ENCODE measurements around the gene CACNA1H.
"Not testable (repeated sequence)": the region's sequence is repeated elsewhere in the genome, so short reads cannot be mapped to it uniquely, and the experiment has no call there.

The CACNA1H gene

GRCh38 chr16:1256874-1257322, 104.0 kb downstream of the CACNA1H start:
- no peak for DNase-seq

DNA sequence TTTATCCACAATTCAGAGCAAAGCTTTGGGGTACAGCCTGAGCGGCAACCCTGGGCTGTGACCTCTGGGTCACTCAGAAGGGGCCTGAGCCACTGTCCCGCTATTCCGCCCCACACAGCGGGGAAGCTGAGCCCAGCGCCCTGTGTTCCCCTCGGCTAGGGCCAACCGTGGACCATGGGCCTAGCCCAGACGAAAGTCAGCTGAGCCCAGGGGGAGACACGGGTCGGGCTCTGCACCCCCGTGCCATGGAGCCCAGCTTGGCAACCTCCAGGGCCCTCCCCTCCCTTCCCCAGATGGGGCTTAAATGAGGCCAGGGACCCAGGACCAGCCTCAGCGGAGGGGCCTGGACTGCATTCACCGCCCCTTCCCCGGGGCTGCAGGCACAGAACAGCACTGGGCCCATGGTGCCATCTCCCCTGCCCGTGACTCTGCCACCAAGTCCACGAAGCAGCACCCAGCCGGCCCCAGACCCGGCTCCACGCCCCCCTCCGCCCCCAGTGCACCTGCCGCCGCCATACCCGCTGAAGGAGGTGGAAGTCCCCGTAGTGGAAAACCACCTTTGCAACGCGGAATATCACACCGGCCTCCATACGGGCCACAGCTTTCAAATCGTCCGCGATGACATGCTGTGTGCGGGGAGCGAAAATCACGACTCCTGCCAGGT, 104.8 kb downstream of the CACNA1H start:
- DNase-seq, result no peak

GRCh38 chr16:1258225-1258600, 105.3 kb downstream of the CACNA1H start:
- no peak for DNase-seq

GRCh38 chr16:1258906-1259759, 106.2 kb downstream of the CACNA1H start:
- no peak for DNase-seq

GRCh38 chr16:1259760-1260068, 106.8 kb downstream of the CACNA1H start:
- no peak for DNase-seq

DNA sequence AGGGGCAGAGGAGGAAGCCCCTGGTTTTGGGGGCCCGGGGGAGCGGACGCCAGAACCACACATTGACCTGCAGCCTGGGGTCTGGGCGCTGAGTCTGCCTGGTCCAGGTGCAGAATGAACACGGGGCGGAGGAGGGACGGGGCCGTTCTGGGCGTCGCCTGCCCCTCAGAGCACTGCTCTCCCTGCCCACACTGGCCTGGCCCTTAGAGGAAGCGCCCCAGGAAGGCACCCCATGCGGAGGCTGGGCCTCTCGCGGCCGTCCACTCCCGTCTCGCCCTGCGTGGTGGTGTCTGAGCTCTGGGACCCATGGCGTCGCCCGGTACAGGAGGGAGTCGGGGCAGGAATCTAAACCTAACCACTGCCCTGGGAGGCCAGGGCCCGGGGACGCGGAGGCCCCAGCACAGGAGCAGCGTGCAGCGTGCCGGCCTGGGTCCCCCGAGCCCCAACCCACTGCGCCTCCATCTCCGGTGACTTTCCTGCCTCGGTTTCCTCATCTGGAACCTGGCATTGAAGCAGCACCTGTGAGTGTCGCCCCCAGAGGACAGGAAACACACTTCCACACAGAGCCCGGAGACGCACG, 107.3 kb downstream of the CACNA1H start:
- DNase-seq, result no peak

- DNase-seq, result no peak
Observed at GRCh38 chr16:1261131-1261892, 108.4 kb downstream of the CACNA1H start.

GRCh38 chr16:1262210-1262845, 109.4 kb downstream of the CACNA1H start:
- no peak for DNase-seq

- DNase-seq, result no peak
Observed at GRCh38 chr16:1262846-1263221, 109.9 kb downstream of the CACNA1H start.

DNA sequence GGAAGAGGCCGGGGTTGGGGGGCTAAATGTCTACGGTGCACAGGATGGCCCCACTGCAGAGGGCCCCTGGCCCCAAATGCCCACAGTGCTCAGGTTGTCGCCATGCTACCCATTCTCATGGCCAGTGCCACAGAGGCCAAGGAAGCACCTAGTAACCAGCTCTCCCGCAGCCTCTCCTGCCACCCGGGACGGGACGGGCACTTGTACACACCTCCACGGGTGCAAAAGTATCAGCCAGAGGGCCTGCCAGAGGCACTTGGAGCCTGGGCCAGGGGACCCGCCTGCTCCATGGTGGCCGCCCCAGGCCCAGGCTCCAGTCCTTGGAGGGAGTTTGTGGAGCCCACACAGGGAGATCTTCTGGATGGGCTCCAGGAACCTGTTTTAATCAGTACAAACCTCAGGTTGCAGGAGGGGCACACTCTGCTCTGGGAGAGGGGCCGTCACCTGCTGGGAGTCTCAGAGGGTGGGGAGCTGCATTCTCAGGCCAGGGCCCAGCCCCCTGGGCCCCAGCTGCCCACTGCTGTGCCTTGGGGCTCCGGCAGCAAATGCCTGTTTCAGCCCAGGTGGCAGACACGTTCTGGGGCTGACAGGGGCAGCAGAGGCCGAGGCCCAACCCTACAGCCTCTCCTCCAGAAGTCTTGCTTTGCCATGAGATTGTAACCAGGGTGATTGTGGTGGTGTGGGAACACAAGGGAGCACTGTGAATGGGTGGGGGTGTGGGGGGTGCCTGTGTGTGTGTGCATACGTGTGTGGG, 110.9 kb downstream of the CACNA1H start:
- no peak for DNase-seq

GRCh38 chr16:1264345-1265089, 111.6 kb downstream of the CACNA1H start:
- DNase-seq, result no peak

DNA sequence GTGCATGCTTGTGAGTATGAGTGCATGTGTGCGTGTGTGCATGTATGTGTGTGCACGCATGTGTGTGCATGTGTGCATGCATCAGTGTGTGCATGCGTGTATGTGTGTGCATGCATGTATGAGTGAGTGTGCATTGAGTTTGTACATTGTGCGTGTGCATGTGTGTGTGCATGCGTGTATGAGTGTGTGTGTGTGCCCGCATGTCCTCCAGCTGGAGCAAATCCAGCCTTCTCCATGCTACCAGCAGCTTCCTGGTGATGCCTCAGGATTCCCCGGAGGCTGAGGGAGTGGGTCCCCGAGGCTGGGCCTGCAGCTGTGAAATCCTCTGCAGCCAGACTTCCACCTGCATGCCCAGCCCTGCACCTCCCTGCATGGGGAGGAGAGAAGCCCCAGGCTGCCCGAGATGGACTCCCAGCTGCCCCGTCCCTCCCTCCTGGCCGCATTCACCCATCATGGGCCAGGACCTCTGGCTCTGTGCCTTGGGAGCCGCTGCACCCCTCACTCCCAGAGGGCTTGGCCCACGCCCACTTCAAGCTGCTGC, 112.3 kb downstream of the CACNA1H start:
- DNase-seq, result no peak

DNA sequence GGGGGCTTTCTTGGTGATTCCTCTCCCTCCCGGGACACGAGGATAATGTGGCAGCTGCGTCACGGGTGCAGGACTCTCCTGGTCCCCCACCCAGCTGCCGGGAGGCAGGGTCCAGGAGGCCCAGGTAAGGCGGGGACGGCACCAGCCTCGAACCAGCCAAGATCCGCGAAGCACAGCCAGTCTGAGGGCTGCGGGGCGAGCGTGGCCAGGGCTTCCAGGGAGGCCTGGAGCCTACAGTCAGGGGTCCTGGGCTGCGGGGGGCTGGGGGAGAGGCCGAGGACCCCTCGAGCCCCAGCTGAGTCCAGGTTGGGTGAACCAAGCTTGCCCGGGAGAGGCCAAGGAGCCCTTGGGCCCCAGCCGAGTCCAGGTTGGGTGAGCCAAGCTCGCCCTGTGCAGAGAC, 112.9 kb downstream of the CACNA1H start:
- DNase-seq, result no peak

DNA sequence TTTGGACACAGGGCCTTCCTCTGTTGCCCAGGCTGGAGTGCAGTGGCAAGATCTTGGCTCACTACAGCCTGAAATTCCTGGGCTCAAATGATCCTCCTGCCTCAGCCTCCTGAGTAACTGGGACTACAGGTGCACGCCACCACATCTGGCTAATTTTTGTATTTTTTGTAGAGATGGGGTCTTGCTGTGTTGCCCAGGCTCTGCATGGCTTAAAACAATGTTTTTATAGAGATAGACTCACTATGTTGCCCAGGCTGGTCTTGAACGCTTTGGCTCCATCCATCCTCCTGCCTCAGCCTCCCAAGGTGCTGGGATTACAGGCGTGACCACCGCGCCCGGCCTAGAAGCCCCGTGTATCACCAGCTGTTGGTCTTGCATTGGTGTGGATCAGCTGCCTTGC, 116.5 kb downstream of the CACNA1H start:
- not testable (repeated sequence) for DNase-seq

DNA sequence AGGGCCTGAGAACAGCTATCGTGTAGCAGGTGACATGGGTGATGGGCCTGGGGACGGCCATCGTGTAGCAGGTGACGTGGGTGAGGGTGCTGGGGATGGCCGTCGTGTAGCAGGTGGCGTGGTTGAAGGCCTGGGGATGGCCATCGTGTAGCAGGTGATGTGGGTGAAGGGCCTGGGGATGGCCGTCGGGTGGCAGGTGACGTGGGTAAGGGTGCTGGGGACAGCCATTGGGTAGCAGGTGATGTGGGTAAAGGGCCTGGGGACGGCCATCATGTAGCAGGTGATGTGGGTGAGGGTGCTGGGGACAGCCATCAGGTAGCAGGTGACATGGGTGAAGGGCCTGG, 118.4 kb downstream of the CACNA1H start:
- DNase-seq, result no peak
